Prostate gland (tissue), 2 donors: ENCODE measurements around the gene EIF5. TPM values are rescaled to one million over a fixed set of nuclear protein-coding genes. Genes with fewer than 3 reads are reported as not detected.
A peak's percentile ranks its signal among the peaks of the same experiment; 100 is the strongest.

Experiments
- DNase-seq: peaks from one replicate; pipeline ENCODE4 v3.0.0-alpha.2; 2019; ENCODE audit warnings: low spot score
- H3K27ac ChIP-seq, 2 donors: fragments of 200-600 bp; sonication (generic); 2 replicates each; pipeline ENCODE4 v1.5.1; 2017 to 2019
- H3K27me3 ChIP-seq: fragments of 200-600 bp; sonication (generic); replicated peaks from 2 replicates; pipeline ENCODE4 v1.5.1; 2019; ENCODE audit not compliant: insufficient read depth
- H3K36me3 ChIP-seq, 2 donors: fragments of 200-600 bp; sonication (generic); 1 replicate in 1 of 2; 2 replicates in 1 of 2; pipeline versions ENCODE4 v1.5.1 to v1.8.1; 2017 to 2019
- H3K4me1 ChIP-seq: fragments of 200-600 bp; sonication (generic); replicated peaks from 2 replicates; pipeline ENCODE4 v1.5.1; 2019
- H3K4me3 ChIP-seq, 2 donors: fragments of 200-600 bp; sonication (generic); 2 replicates each; pipeline ENCODE4 v1.5.1; 2017 to 2019
- H3K9me3 ChIP-seq: fragments of 200-600 bp; sonication (generic); 2 replicates; pipeline ENCODE4 v1.5.1; 2017
- CTCF ChIP-seq, 4 experiments: fragments of 200-600 bp in 2 of 4; fragments of 450-650 bp in 2 of 4; sonication (generic) in 2 of 4; IDR thresholded peaks; 1 replicate in 3 of 4; 2 replicates in 1 of 4; pipeline ENCODE4 v1.5.1; 2016 to 2019; ENCODE audit warnings: antibody characterized with exemption in 4 of 4, mild to moderate bottlenecking in 2 of 4, moderate library complexity in 2 of 4
- POLR2A ChIP-seq: fragments of 450-650 bp; IDR thresholded peaks from one replicate; pipeline ENCODE4 v1.6.1; 2016; ENCODE audit warnings: antibody characterized with exemption, mild to moderate bottlenecking
- POLR2AphosphoS5 ChIP-seq: sonication (generic); formaldehyde crosslinking; IDR thresholded peaks from one replicate; pipeline ENCODE4 v1.6.1; 2017; ENCODE audit warnings: antibody characterized with exemption
- WGBS: methylation state at CpG from one replicate; pipeline ENCODE4 v1.1.5; 2018; 5-methylcytosine and 5-hydroxymethylcytosine counted together
- intact Hi-C: fragments of 100-400 bp; cut with DNase I; formaldehyde crosslinking; loops from one replicate; pipeline ENCODE4 v1.14.2; 2022
- total RNA-seq, 2 donors: library from RNA; depleted of rRNA; stranded (reverse); fragments of >200 nt; gene quantifications; one replicate each; pipeline ENCODE4 v1.1.0, GENCODE V29; 2016

The EIF5 gene
- total RNA-seq, 2 donors from 2014 or later: 205 to 268 TPM

DNA sequence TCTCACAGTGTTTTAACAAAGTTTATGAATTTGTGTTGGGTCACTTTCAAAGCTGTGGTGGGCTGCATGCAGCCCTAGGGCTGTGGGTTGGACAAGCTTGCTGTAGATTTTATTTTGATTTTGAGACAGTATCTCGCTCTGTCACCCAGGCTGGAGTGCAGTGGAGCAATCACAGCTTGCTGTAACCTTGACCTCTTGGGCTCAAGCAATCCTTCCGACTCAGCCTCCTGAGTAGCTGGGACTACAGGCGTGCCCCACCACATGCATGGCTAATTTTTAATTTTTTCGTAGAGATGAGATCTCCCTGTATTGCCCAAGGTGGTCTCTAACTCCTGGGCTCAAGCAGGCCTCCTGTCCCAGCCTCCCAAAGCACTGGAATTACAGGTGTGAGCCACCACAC, 56.6 kb downstream of the EIF5 start:
- Histone ChIP-seq H3K27ac (no peak overlapping the region), H3K4me3 (no peak overlapping the region), H3K36me3 (no peaks in the 10 kb centered on the region), H3K9me3 (no peaks in the 10 kb centered on the region), H3K4me1 (peaks cover 8% of the 10 kb centered on the region), H3K27me3 (no peaks in the 10 kb centered on the region)
- intact Hi-C loops: no loop called here
- no peak for TF ChIP-seq POLR2AphosphoS5
- no peak for TF ChIP-seq POLR2A
- no peak for TF ChIP-seq CTCF (IDR thresholded peaks at IDR 0.05)
- DNase-seq: no peak
- WGBS: 66% methylated on average over 4 of the region's 4 CpGs

- TF ChIP-seq CTCF (IDR thresholded peaks at IDR 0.05) (peak; percentile 14 to 70 (median 48)), POLR2AphosphoS5 (peak; percentile 14), POLR2A (no peak)
- DNase-seq: no peak
- intact Hi-C loops: no loop called here
- no peak overlapping the region for H3K27ac ChIP-seq
- no peaks in the 10 kb centered on the region for H3K9me3 ChIP-seq
- WGBS: 16% methylated on average over 4 of the region's 4 CpGs
- no peaks in the 10 kb centered on the region for H3K27me3 ChIP-seq
- H3K4me3 ChIP-seq: no peak overlapping the region
- no peaks in the 10 kb centered on the region for H3K36me3 ChIP-seq
- peaks cover 8% of the 10 kb centered on the region for H3K4me1 ChIP-seq
Observed at GRCh38 chr14:103391048-103391447, 57.0 kb downstream of the EIF5 start.

GRCh38 chr14:103392106-103392505, 58.1 kb downstream of the EIF5 start:
- H3K9me3 ChIP-seq: no peaks in the 10 kb centered on the region
- DNase-seq: no peak
- H3K27me3 ChIP-seq: no peaks in the 10 kb centered on the region
- 63% methylated on average over 5 of the region's 5 CpGs for WGBS
- TF ChIP-seq POLR2A: no peak
- H3K4me1 ChIP-seq: peaks cover 8% of the 10 kb centered on the region
- H3K27ac ChIP-seq: no peak overlapping the region
- H3K4me3 ChIP-seq: no peak overlapping the region
- H3K36me3 ChIP-seq: no peaks in the 10 kb centered on the region
- intact Hi-C loops: no loop called here

DNA sequence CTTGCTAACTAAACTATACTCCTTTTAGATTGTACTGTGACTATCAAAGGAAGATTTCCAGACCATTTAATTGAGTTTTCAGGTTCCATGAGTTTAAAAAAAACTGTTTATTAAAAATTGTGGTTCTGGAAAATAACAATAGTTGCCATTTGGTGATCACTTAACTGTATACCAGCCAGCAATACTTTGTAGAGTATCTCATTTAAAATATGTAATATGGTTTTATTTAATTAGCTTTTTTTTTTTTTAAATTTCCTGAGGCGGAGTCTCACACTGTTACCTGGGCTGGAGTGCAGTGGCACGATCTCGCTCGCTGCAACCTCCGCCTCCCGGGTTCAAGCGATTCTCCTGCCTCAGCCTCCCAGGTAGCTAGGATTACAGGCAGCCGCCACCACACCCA, 58.5 kb downstream of the EIF5 start:
- Histone ChIP-seq H3K36me3 (no peaks in the 10 kb centered on the region), H3K4me3 (no peak overlapping the region), H3K27ac (no peak overlapping the region), H3K9me3 (no peaks in the 10 kb centered on the region), H3K4me1 (peaks cover 6% of the 10 kb centered on the region), H3K27me3 (no peaks in the 10 kb centered on the region)
- WGBS: 97% methylated on average over 8 of the region's 8 CpGs
- TF ChIP-seq POLR2A: no peak
- TF ChIP-seq CTCF (IDR thresholded peaks at IDR 0.05): no peak
- no peak for TF ChIP-seq POLR2AphosphoS5
- intact Hi-C loops: no loop called here
- DNase-seq: no peak

DNA sequence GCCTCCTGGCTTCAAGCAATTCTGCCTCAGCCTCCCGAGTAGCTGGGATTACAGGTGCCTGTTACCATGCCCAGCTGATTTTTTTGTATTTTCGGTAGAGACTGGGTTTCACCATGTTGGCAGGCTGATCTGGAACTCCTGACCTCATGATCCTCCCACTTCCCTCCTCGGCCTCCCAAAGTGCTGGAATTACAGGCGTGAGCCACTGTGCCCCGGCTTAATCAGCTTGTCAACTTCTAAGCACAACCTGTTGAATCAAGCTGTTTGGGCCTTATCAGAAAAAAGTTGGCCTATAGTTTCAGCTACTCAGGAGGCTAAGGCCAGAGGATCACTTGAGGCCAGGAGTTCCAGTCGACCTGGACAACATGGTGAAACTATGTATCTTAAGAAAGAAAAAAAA, 59.0 kb downstream of the EIF5 start:
- Histone ChIP-seq H3K27ac (no peak overlapping the region), H3K9me3 (no peaks in the 10 kb centered on the region), H3K36me3 (no peaks in the 10 kb centered on the region), H3K4me1 (peaks cover 1% of the 10 kb centered on the region), H3K27me3 (no peaks in the 10 kb centered on the region), H3K4me3 (no peak overlapping the region)
- 82% methylated on average over 6 of the region's 6 CpGs for WGBS
- intact Hi-C loops: no loop called here
- TF ChIP-seq POLR2AphosphoS5 (no peak), CTCF (IDR thresholded peaks at IDR 0.05) (no peak), POLR2A (no peak)
- DNase-seq: no peak
